ENCODE measurements around the gene IMPG1.

The IMPG1 gene

DNA sequence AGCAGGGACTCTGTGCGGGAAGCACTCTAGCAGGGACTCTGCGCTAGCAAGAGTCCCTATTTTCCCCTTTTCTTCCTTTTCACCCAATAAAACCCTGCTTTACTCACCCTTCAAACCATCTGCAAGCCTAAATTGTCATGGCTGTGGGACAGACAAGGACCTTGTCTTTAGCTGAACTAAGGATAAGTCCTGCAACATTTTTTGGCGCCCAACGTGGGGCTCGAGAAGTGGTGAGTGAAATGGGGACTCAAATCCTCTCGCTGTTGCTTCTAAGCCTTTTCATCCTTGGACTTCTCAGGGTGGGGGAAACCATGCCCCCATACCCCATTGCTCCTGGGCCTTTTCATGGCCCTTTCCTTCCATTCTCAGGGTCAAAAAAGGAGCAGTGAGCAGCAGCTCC, 46.4 kb downstream of the IMPG1 start:
- no peak overlapping the region for H3K4me3 ChIP-seq (ENCODE audit: low read depth, low read length)
- TF ChIP-seq, protein P1, sequence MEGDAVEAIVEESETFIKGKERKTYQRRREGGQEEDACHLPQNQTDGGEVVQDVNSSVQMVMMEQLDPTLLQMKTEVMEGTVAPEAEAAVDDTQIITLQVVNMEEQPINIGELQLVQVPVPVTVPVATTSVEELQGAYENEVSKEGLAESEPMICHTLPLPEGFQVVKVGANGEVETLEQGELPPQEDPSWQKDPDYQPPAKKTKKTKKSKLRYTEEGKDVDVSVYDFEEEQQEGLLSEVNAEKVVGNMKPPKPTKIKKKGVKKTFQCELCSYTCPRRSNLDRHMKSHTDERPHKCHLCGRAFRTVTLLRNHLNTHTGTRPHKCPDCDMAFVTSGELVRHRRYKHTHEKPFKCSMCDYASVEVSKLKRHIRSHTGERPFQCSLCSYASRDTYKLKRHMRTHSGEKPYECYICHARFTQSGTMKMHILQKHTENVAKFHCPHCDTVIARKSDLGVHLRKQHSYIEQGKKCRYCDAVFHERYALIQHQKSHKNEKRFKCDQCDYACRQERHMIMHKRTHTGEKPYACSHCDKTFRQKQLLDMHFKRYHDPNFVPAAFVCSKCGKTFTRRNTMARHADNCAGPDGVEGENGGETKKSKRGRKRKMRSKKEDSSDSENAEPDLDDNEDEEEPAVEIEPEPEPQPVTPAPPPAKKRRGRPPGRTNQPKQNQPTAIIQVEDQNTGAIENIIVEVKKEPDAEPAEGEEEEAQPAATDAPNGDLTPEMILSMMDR (IDR thresholded peaks at IDR 0.05; ENCODE audit: control insufficient read depth, extremely low read depth, insufficient read depth) = no peak
- DNase-seq (ENCODE audit: low read depth) = no peak

DNA sequence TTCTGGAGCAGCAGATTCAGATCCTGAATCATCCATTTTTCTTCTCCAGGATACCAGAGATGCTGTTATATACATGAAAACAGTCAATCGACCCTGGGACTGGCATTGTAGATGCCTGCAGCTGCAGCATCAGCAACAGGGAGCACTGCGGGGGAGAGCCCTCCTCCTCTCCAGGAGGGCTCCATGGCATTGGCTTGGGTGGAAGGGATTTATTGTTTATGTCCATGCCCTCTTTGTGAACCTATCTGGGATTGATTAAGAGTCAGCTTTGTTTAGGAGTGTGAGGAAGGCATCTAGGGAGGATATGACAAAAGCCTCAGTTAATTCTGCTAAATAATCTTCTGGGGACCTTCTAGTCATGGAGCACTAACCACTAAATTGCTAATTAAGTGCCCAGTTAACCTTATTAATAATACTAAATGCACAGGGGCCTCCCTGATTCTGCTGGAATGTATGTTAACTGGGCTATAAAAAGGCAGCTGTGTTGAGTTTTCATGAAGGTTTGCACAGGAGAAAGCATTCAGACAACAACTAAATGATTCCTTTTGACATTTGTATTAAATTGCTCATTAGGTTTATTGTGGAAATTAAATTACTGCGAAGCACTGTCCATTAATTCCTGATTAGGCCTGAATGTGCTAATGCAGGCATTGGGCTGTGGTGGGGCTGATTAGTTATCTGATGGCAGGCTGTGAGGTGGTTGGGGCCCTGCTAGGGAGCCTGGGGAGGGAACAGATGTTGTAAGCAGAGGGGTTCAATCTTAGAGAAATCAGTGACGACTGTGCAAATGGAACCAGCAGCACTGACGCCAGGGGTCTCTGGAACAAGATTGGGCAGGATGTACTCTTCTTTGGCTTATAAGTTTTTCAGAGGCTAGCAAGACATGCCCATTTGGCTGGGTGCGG, 57.6 kb downstream of the IMPG1 start:
- TF ChIP-seq, protein P1 (IDR thresholded peaks at IDR 0.05; ENCODE audit: control insufficient read depth, extremely low read depth, insufficient read depth) = no peak
- H3K4me3 ChIP-seq (ENCODE audit: low read depth, low read length) = no peak overlapping the region
- no peak for DNase-seq (ENCODE audit: low read depth)

DNA sequence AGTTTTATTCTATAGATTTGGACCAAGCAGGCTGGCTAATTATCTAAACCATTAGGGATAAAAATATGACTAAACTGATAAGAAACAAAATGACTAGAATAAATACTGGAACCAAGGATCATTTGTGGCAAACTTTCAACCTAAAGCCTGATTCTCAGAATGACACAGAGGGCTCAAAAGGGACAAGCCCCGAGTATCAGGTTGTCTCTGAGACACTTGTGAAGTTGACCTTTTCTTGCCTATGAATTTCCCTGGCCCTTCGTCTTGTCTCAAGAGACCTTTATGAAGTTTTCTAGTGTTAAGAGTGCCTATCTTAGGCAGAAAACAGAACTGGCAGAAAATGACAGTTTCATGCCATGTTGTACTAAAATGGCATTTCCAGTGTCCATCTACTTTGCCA, 68.3 kb downstream of the IMPG1 start:
- no peak overlapping the region for H3K4me3 ChIP-seq (ENCODE audit: low read depth, low read length)
- TF ChIP-seq, protein P1 (IDR thresholded peaks at IDR 0.05; ENCODE audit: control insufficient read depth, extremely low read depth, insufficient read depth) = no peak
- DNase-seq (ENCODE audit: low read depth) = no peak

DNA sequence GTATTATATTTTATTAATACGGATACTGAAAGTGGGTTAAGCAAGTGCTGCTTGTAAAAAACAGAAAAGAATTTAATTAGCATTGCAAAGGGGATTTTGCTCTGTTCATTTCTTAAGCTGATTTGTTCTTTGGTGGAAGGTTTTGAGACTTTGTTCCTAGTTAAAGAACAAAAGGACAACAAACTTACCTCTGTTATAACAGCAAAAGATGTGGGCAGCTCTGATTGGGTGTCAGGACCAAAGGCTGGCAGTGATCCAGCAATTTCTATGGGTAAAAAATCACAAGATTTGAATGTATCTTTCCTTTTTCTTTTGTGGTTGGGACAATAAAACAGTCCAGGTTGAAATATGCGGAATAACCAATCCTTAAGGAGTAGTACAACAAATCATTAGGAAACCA, 68.8 kb downstream of the IMPG1 start:
- no peak overlapping the region for H3K4me3 ChIP-seq (ENCODE audit: low read depth, low read length)
- TF ChIP-seq, protein P1 (IDR thresholded peaks at IDR 0.05; ENCODE audit: control insufficient read depth, extremely low read depth, insufficient read depth) = no peak
- DNase-seq (ENCODE audit: low read depth) = no peak

DNA sequence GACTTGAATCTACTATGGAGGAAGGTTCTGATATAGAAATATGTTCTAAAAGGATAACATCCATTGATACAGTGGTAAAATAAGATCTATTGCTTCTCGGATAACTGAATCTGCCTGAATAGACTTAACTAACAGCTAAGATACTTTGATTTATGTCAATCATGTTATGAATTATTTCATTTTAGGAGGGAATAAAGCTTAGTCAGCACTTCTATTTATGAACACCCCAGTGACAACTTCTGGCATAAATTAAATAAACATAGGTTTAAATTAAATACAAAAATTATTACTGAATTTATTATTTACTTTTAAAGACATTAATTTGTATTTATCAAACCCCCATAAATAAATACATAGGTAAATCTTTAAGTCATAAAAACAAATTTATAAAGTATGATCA, 69.3 kb downstream of the IMPG1 start:
- DNase-seq (ENCODE audit: low read depth) = no peak
- TF ChIP-seq, protein P1 (IDR thresholded peaks at IDR 0.05; ENCODE audit: control insufficient read depth, extremely low read depth, insufficient read depth) = no peak
- no peak overlapping the region for H3K4me3 ChIP-seq (ENCODE audit: low read depth, low read length)

DNA sequence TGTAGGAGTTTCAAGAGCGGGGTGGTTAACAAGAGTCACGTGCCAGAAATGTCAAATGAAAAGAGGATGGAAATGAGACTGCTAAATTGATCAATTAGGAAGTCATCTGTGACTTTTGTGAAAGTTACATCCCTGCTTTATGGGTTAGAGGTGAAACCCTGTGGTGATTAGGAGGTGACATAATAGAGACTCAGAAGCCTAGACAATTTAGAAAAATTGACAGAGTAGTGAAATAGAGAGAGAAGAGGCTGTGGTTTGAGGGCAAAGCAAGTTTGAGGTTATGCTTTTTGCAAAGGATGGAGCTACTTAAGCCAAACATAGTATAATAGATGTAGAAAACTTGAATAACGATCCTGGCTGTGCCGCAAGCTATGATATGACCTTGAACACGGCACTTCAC, 71.8 kb downstream of the IMPG1 start:
- TF ChIP-seq, protein P1 (IDR thresholded peaks at IDR 0.05; ENCODE audit: control insufficient read depth, extremely low read depth, insufficient read depth) = no peak
- DNase-seq (ENCODE audit: low read depth) = no peak
- H3K4me3 ChIP-seq (ENCODE audit: low read depth, low read length) = no peak overlapping the region

DNA sequence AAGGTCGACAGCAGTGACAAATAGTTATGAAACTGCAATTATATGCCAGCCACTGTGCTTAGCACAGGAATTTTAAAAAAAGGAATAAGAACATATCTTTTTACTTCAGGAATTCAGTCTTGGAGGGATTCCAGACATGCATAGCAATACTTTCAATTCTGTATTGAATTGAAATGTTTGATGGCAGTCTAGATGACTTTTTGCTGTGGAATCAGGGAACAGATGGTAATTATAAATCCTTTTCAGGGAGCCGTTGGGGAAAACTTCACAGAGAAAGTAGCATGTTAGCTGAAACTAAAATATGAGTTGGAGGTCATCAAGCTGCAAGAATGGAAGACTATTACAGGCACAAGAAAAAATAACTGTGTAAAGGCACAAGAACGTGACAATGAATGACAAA, 74.8 kb downstream of the IMPG1 start:
- no peak for DNase-seq (ENCODE audit: low read depth)
- no peak overlapping the region for H3K4me3 ChIP-seq (ENCODE audit: low read depth, low read length)
- TF ChIP-seq, protein P1 (IDR thresholded peaks at IDR 0.05; ENCODE audit: control insufficient read depth, extremely low read depth, insufficient read depth) = no peak

All from LNCaP clone FGC (cell line).